HepG2 (cell line): ENCODE measurements around the gene BPHL. TPM values are rescaled to one million over a fixed set of nuclear protein-coding genes. Genes with fewer than 3 reads are reported as not detected.
A peak's percentile ranks its signal among the peaks of the same experiment; 100 is the strongest.

Experiments
- ATAC-seq: fragments of 200-7000 bp; cut with Tn5 transposase; 3 replicates; pipeline ENCODE4 v1.9.1; 2020; ENCODE audit warnings: mild to moderate bottlenecking, moderate library complexity
- BruUV-seq: library from RNA; stranded (reverse); fragments of 400-500 nt; replicated peaks from 2 replicates; lab custom pipeline; 2021; lab: Mats Ljungman, UMichigan
- CTCF ChIA-PET: fragments of 300-600 bp; formaldehyde crosslinking; extraction: SDS; loops from one replicate; lab custom pipeline; 2021; ENCODE audit warnings: low total read pairs, inconsistent platforms, low intra/inter-chr PET ratio; lab: Yijun Ruan, JAX
- POLR2A ChIA-PET: fragments of 350-600 bp; sonication (Branson Sonifier 250); formaldehyde crosslinking; loops from one replicate; lab custom pipeline; 2020; ENCODE audit warnings: antibody characterized with exemption, inconsistent platforms; lab: Yijun Ruan, JAX
- DNase-seq: peaks from one replicate; pipeline ENCODE4 v3.0.0-alpha.2; 2015; ENCODE audit warnings: low spot score
- FAIRE-seq: peaks from 3 replicates; lab custom pipeline; 2011; peaks lifted over from hg19 to GRCh38; lab: Jason Lieb, UNC
- H2AFZ ChIP-seq: one replicate; pipeline ENCODE4 v1.6.1; 2011; ENCODE audit warnings: low read length, inconsistent platforms
- H3K27ac ChIP-seq: fragments of 300-600 bp; 3 replicates; pipeline ENCODE4 v1.8.0; 2011; ENCODE audit warnings: mixed run types, mild to moderate bottlenecking, mixed read lengths, low read length, inconsistent platforms; ENCODE audit not compliant: insufficient read depth; ENCODE audit errors: extremely low read length
- H3K27me3 ChIP-seq, 2 experiments: fragments of 200-600 bp in 1 of 2; 2 replicates in 1 of 2; 3 replicates in 1 of 2; pipeline versions ENCODE4 v1.6.0 to v1.8.0; 2011; ENCODE audit warnings: low read length in 2 of 2, mild to moderate bottlenecking in 2 of 2, moderate library complexity in 2 of 2, inconsistent platforms in 1 of 2; ENCODE audit not compliant: insufficient read depth in 2 of 2, control insufficient read depth in 1 of 2
- H3K36me3 ChIP-seq, 2 experiments: fragments of 200-600 bp in 1 of 2; replicated peaks in 1 of 2; 2 replicates in 1 of 2; 3 replicates in 1 of 2; pipeline versions ENCODE4 v1.5.1 to v1.8.0; 2011; ENCODE audit warnings: low read length in 2 of 2, inconsistent platforms in 1 of 2; ENCODE audit not compliant: insufficient read depth in 2 of 2, control insufficient read depth in 1 of 2
- H3K4me1 ChIP-seq: 2 replicates; pipeline ENCODE4 v1.5.1; 2012; ENCODE audit warnings: low read length, inconsistent platforms; ENCODE audit not compliant: insufficient read depth
- H3K4me2 ChIP-seq: 2 replicates; pipeline ENCODE4 v1.6.0; 2011; ENCODE audit warnings: low read depth, low read length, inconsistent platforms
- H3K4me3 ChIP-seq, 3 experiments: fragments of 200-600 bp in 1 of 3; sonication (generic), shearing (Covaris generic) in 1 of 3; replicated peaks in 1 of 3; 2 replicates each; pipeline ENCODE4 v1.5.1; 2011 to 2016; ENCODE audit warnings: low read length in 3 of 3, inconsistent platforms in 2 of 3, low read depth in 2 of 3, mild to moderate bottlenecking in 2 of 3, control low read depth in 1 of 3, mixed read lengths in 1 of 3; ENCODE audit not compliant: insufficient read depth in 1 of 3
- H3K79me2 ChIP-seq: one replicate; pipeline ENCODE4 v1.6.1; 2011; ENCODE audit warnings: low read length, inconsistent platforms; ENCODE audit not compliant: insufficient read depth
- H3K9ac ChIP-seq: 2 replicates; pipeline ENCODE4 v1.6.0; 2011; ENCODE audit warnings: mild to moderate bottlenecking, low read depth, low read length, inconsistent platforms; ENCODE audit not compliant: insufficient read depth
- H3K9me3 ChIP-seq: 2 replicates; pipeline ENCODE4 v1.5.1; 2012; ENCODE audit warnings: mild to moderate bottlenecking, low read length
- H4K20me1 ChIP-seq: 2 replicates; pipeline ENCODE4 v1.6.0; 2011; ENCODE audit warnings: inconsistent platforms, mild to moderate bottlenecking, low read length, moderate library complexity; ENCODE audit not compliant: insufficient read depth
- CAMTA2 ChIP-seq: sonication (generic); formaldehyde crosslinking; IDR thresholded peaks from 2 replicates; pipeline ENCODE4 v1.4.0; 2020; ENCODE audit warnings: mild to moderate bottlenecking, missing genetic modification reagents, borderline replicate concordance
- CCDC6 ChIP-seq: sonication (generic); formaldehyde crosslinking; IDR thresholded peaks from 2 replicates; pipeline ENCODE4 v1.8.1; 2022; ENCODE audit warnings: mild to moderate bottlenecking, missing genetic modification reagents, moderate library complexity
- CSRNP1 ChIP-seq: sonication (generic); formaldehyde crosslinking; IDR thresholded peaks from 2 replicates; pipeline ENCODE4 v1.8.1; 2023; ENCODE audit warnings: mild to moderate bottlenecking, missing genetic modification reagents
- FOSL2 ChIP-seq: sonication (generic); formaldehyde crosslinking; IDR thresholded peaks from 2 replicates; pipeline ENCODE4 v1.4.0; 2020; ENCODE audit warnings: missing genetic modification reagents
- GATAD2A ChIP-seq: IDR thresholded peaks from 2 replicates; pipeline ENCODE4 v1.6.1; 2016
- HINFP ChIP-seq: sonication (generic); formaldehyde crosslinking; IDR thresholded peaks from 2 replicates; pipeline ENCODE4 v1.4.0; 2020; ENCODE audit warnings: low read depth, mild to moderate bottlenecking, missing genetic modification reagents
- KDM4B ChIP-seq: sonication (generic); formaldehyde crosslinking; IDR thresholded peaks from 2 replicates; pipeline ENCODE4 v1.4.0; 2020; ENCODE audit warnings: missing genetic modification reagents
- KLF6 ChIP-seq: IDR thresholded peaks from 2 replicates; pipeline ENCODE4 v1.8.0; 2016; ENCODE audit warnings: missing biosample characterization, missing genetic modification reagents
- LCORL ChIP-seq, 2 experiments: fragments of 450-650 bp in 1 of 2; sonication (generic) in 1 of 2; formaldehyde crosslinking in 1 of 2; IDR thresholded peaks; 2 replicates each; pipeline versions ENCODE4 v1.5.0 to v1.6.1; 2017 to 2020; ENCODE audit warnings: antibody characterized with exemption in 1 of 2, missing genetic modification reagents in 1 of 2
- SMARCE1 ChIP-seq: fragments of 450-650 bp; IDR thresholded peaks from 2 replicates; pipeline ENCODE4 v1.6.1; 2017; ENCODE audit warnings: borderline replicate concordance
- SNAPC2 ChIP-seq: sonication (generic); formaldehyde crosslinking; IDR thresholded peaks from 2 replicates; pipeline ENCODE4 v1.8.1; 2022; ENCODE audit warnings: mild to moderate bottlenecking, missing genetic modification reagents
- YEATS2 ChIP-seq: sonication (generic); formaldehyde crosslinking; IDR thresholded peaks from 2 replicates; pipeline ENCODE4 v1.4.0; 2020; ENCODE audit warnings: missing genetic modification reagents, borderline replicate concordance
- ZNF33A ChIP-seq: sonication (generic); formaldehyde crosslinking; IDR thresholded peaks from 2 replicates; pipeline ENCODE4 v1.5.1; 2020; ENCODE audit warnings: missing genetic modification reagents, mild to moderate bottlenecking, moderate library complexity, borderline replicate concordance
- ZNF513 ChIP-seq: sonication (generic); formaldehyde crosslinking; conservative IDR thresholded peaks from 2 replicates; pipeline ENCODE4 v1.5.0; 2020; ENCODE audit warnings: missing genetic modification reagents
- ZNF639 ChIP-seq: conservative IDR thresholded peaks from 2 replicates; pipeline ENCODE4 v1.6.1; 2018; ENCODE audit warnings: missing genetic modification reagents
- ZNF737 ChIP-seq: sonication (generic); formaldehyde crosslinking; IDR thresholded peaks from 2 replicates; pipeline ENCODE4 v1.5.0; 2020; ENCODE audit warnings: missing genetic modification reagents, mild to moderate bottlenecking, borderline replicate concordance
- WGBS: methylation state at CpG from one replicate; pipeline ENCODE4 v1.1.6; 2017; ENCODE audit warnings: low lambda C conversion rate; 5-methylcytosine and 5-hydroxymethylcytosine counted together
- in situ Hi-C: cut with HindIII; loops from 2 replicates; pipeline ENCODE4 v1.10.0; 2017; ENCODE audit warnings: low pct_unique_long_range_greater_than_20kb; ENCODE audit not compliant: extremely low pct_ligation_motif_present
- intact Hi-C: fragments of 100-400 bp; cut with micrococcal nuclease; formaldehyde crosslinking; loops from one replicate; pipeline ENCODE4 v1.10.0; 2022; ENCODE audit not compliant: unreplicated experiment
- polyA plus RNA-seq, 8 experiments: library from polyadenylated mRNA; depleted of rRNA in 3 of 8; stranded (reverse) in 7 of 8; unstranded in 1 of 8; fragments of >200 nt; fragmentation: Illumina TruSeq in 4 of 8; extraction: Trizol in 4 of 8; gene quantifications; 2 replicates each; pipeline versions ENCODE4 v1.2.1 to v1.2.3, GENCODE V29; 2011 to 2016; ENCODE audit warnings: low read depth in 4 of 8, missing spikeins in 1 of 8, mixed read lengths in 1 of 8; ENCODE audit not compliant: insufficient read depth in 1 of 8
- total RNA-seq, 5 experiments: library from RNA; depleted of rRNA; stranded (reverse); fragments of >200 nt; fragmentation: Illumina TruSeq; extraction: Trizol; gene quantifications; 2 replicates each; pipeline ENCODE4 v1.2.3, GENCODE V29; 2016; ENCODE audit warnings: low read depth in 1 of 5

The BPHL gene
- total and polyA plus RNA-seq, 2 of the 13 experiments (the other 11 are each of a cell fraction or from before 2014, with no cell fraction given) = 37.8 to 39.5 TPM

GRCh38 chr6:3139090-3139903, 20.8 kb downstream of the BPHL start:
- ATAC-seq (peak; percentile 94), FAIRE-seq (peak; percentile 97), DNase-seq (peak; percentile 98)
- Histone ChIP-seq H2AFZ (no peak overlapping the region), H3K4me1 (peaks cover 67% of the 10 kb centered on the region), H3K4me3 (peak overlapping the region in 1 of 3 experiments; percentile 24; a peak in 2 of 6 replicates), H3K9ac (peak overlapping the region; percentile 55), H3K27me3 (no peaks in the 10 kb centered on the region), H3K9me3 (no peaks in the 10 kb centered on the region), H3K27ac (peak overlapping the region; percentile 90), H3K36me3 (peaks cover 6 to 20% of the 10 kb centered on the region in 2 experiments; a peak in 4 of 5 replicates), H3K4me2 (peak overlapping the region; percentile 57), H4K20me1 (no peaks in the 10 kb centered on the region), H3K79me2 (no peaks in the 10 kb centered on the region)
- POLR2A ChIA-PET = interaction anchor here (0.5 to 3.0 kb wide), 18 partner anchors 10 to 888 kb away, joined by 3 to 23 read pairs (median 4); partner anchors contain the start of genes BPHL, PSMG4 and TUBB2A
- WGBS = 10% methylated on average over 14 of the region's 14 CpGs
- no TSS peak for BruUV-seq
- intact Hi-C loops = loop anchor here (2.0 to 5.0 kb wide), 3 partner anchors 18 to 93 kb away; partner anchors contain the start of genes BPHL and TUBB2A
- CTCF ChIA-PET = no interaction called here
- in situ Hi-C loops = loop anchor here (5.0 kb wide), 1 partner anchor 108 kb away; no protein-coding TSS in a partner anchor
- TF ChIP-seq LCORL (IDR thresholded peaks at IDR 0.05) = peak; percentile 73
- peak; percentile 69 for TF ChIP-seq LCORL (CRISPR knock-in tag; IDR thresholded peaks at IDR 0.05)
- no peak for TF ChIP-seq ZNF737 (CRISPR knock-in tag)
- TF ChIP-seq ZNF33A (CRISPR knock-in tag) = no peak
- TF ChIP-seq YEATS2 (CRISPR knock-in tag) = peak; percentile 78; the same call in 1 of the 2 replicates
- TF ChIP-seq CCDC6 (CRISPR knock-in tag) = 0 out of 2 replicates have a peak, but pooled peaks have one; percentile 31
- TF ChIP-seq GATAD2A (CRISPR knock-in tag) = peak; percentile 97
- TF ChIP-seq CSRNP1 (CRISPR knock-in tag) = peak; percentile 14; the same call in 1 of the 2 replicates
- TF ChIP-seq SNAPC2 (CRISPR knock-in tag) = peak; percentile 56; the same call in 1 of the 2 replicates
- peak; percentile 86 for TF ChIP-seq KLF6 (CRISPR knock-in tag)
- peak; percentile 96 for TF ChIP-seq FOSL2
- no peak for TF ChIP-seq ZNF513 (CRISPR knock-in tag)
- no peak for TF ChIP-seq SMARCE1
- peak; percentile 42; the same call in 1 of the 2 replicates for TF ChIP-seq ZNF639 (CRISPR knock-in tag)
- no peak for TF ChIP-seq CAMTA2
- TF ChIP-seq KDM4B = peak; percentile 57; the same call in 1 of the 2 replicates
- peak; percentile 96 for TF ChIP-seq HINFP (CRISPR knock-in tag)
